Hepatocyte (in vitro differentiated cells): ENCODE results near the gene OOSP1. TPM values are rescaled to one million over a fixed set of nuclear protein-coding genes. Genes with fewer than 3 reads are reported as not detected.

Experiments used
- polyA plus RNA-seq: library from polyadenylated mRNA; unstranded; fragments of >200 nt; fragmentation: Nextera tagmentation; extraction: Ambion mirVana; gene quantifications from 2 replicates; pipeline ENCODE4 v1.2.1, GENCODE V29; 2016
- total RNA-seq: library from RNA; depleted of rRNA; stranded (reverse); fragments of >200 nt; gene quantifications from 2 replicates; pipeline ENCODE4 v1.2.3, GENCODE V29; 2014

The OOSP1 gene
- total and polyA plus RNA-seq, 2 experiments from 2014 or later, result not detected

Other genes starting within 250 kb of the OOSP1 start
- not detected in 2 replicates for gene OR10V1, start 224.6 kb upstream of the OOSP1 start, total RNA-seq
- gene OR10V1, start 224.6 kb upstream of the OOSP1 start, polyA plus RNA-seq, result not detected in 2 replicates
- 140 and 153 TPM in 2 replicates for gene STX3, start 183.1 kb upstream of the OOSP1 start, total RNA-seq
- 65.3 and 73.1 TPM in 2 replicates for gene STX3, start 183.1 kb upstream of the OOSP1 start, polyA plus RNA-seq
- 37.3 and 51.3 TPM in 2 replicates for gene MRPL16, start 127.7 kb upstream of the OOSP1 start, total RNA-seq
- gene MRPL16, start 127.7 kb upstream of the OOSP1 start, polyA plus RNA-seq, result 59.3 and 62.0 TPM in 2 replicates
- gene CBLIF, start 92.9 kb upstream of the OOSP1 start, total RNA-seq, result 60.8 and 83.0 TPM in 2 replicates
- 45.2 and 46.7 TPM in 2 replicates for gene CBLIF, start 92.9 kb upstream of the OOSP1 start, polyA plus RNA-seq
- gene TCN1, start 71.9 kb upstream of the OOSP1 start, total RNA-seq, result 35.6 and 54.1 TPM in 2 replicates
- 27.8 and 28.2 TPM in 2 replicates for gene TCN1, start 71.9 kb upstream of the OOSP1 start, polyA plus RNA-seq
- not detected in 2 replicates for gene OOSP3, start 59.6 kb upstream of the OOSP1 start, total RNA-seq
- 0.24 TPM in 1 of 2 replicates, not detected in the other for gene OOSP3, start 59.6 kb upstream of the OOSP1 start, polyA plus RNA-seq
- not detected in 2 replicates for gene OOSP4A, start 25.6 kb downstream of the OOSP1 start, total RNA-seq
- not detected in 2 replicates for gene OOSP4A, start 25.6 kb downstream of the OOSP1 start, polyA plus RNA-seq
- gene OOSP4B, start 78.7 kb downstream of the OOSP1 start, total RNA-seq, result not detected in 2 replicates
- gene OOSP4B, start 78.7 kb downstream of the OOSP1 start, polyA plus RNA-seq, result not detected in 2 replicates
- gene OOSP2, start 102.0 kb downstream of the OOSP1 start, total RNA-seq, result not detected in 2 replicates
- gene OOSP2, start 102.0 kb downstream of the OOSP1 start, polyA plus RNA-seq, result not detected in 2 replicates
- gene MS4A3, start 118.2 kb downstream of the OOSP1 start, total RNA-seq, result not detected in 2 replicates
- gene MS4A3, start 118.2 kb downstream of the OOSP1 start, polyA plus RNA-seq, result not detected in 2 replicates
- gene MS4A2, start 150.2 kb downstream of the OOSP1 start, total RNA-seq, result not detected in 2 replicates
- not detected in 2 replicates for gene MS4A2, start 150.2 kb downstream of the OOSP1 start, polyA plus RNA-seq
- gene MS4A6A, start 244.7 kb downstream of the OOSP1 start, total RNA-seq, result 1.1 and 6.2 TPM in 2 replicates
- gene MS4A6A, start 244.7 kb downstream of the OOSP1 start, polyA plus RNA-seq, result 1.4 and 5.8 TPM in 2 replicates